ENCODE results near the gene BCAS1.
"Not testable (repeated sequence)": the region's sequence is repeated elsewhere in the genome, so short reads cannot be mapped to it uniquely, and the experiment has no call there.

- TF ChIP-seq CTCF (IDR thresholded peaks at IDR 0.05; ENCODE audit: extremely low read depth in 1 of 2, insufficient read depth in 1 of 2, low read depth in 1 of 2, low read length in 2 of 2); EZH2 (IDR thresholded peaks at IDR 0.05; ENCODE audit: borderline replicate concordance, low read depth, low read length, severe bottlenecking); MAX (IDR thresholded peaks at IDR 0.05; ENCODE audit: insufficient read depth, insufficient read length); JUN (IDR thresholded peaks at IDR 0.05; ENCODE audit: borderline replicate concordance, insufficient read depth, insufficient read length, low read depth): not testable (repeated sequence)
Measured at GRCh38 chr20:53932655-53933192, 137.7 kb downstream of the BCAS1 start.
